PC-9 (cell line): ENCODE measurements around the gene PKD2L2. TPM values are rescaled to one million over a fixed set of nuclear protein-coding genes. Genes with fewer than 3 reads are reported as not detected.

Experiments used
- BruUV-seq: library from RNA; stranded (reverse); fragments of 400-500 nt; replicated peaks from 2 replicates; lab custom pipeline; 2021; lab: Mats Ljungman, UMichigan
- CTCF ChIA-PET: fragments of 300-600 bp; sonication (Branson Sonifier 250); formaldehyde crosslinking; loops from one replicate; lab custom pipeline; 2022; ENCODE audit warnings: antibody characterized with exemption; lab: Charles Lee
- POLR2A ChIA-PET: fragments of 300-600 bp; sonication (Branson Sonifier 250); formaldehyde crosslinking; loops from one replicate; lab custom pipeline; 2022; ENCODE audit warnings: antibody characterized with exemption; ENCODE audit not compliant: unreplicated experiment; lab: Charles Lee
- DNase-seq, 2 experiments: peaks; one replicate each; pipeline versions ENCODE4 v3.0.0 to v3.0.0-alpha.2; 2015 to 2022; ENCODE audit warnings: mixed read lengths in 1 of 2
- H2AFZ ChIP-seq: fragments of 200-600 bp; sonication (generic); 2 replicates; pipeline ENCODE4 v1.8.1; 2017; ENCODE audit warnings: antibody characterized with exemption
- H3F3A ChIP-seq: fragments of 200-600 bp; sonication (generic); 2 replicates; pipeline ENCODE4 v1.8.1; 2017; ENCODE audit warnings: antibody characterized with exemption, mild to moderate bottlenecking, low read depth; ENCODE audit not compliant: insufficient read depth
- H3K27ac ChIP-seq: fragments of 200-600 bp; sonication (generic); 2 replicates; pipeline ENCODE4 v1.6.1; 2016; ENCODE audit warnings: mixed run types
- H3K27me3 ChIP-seq: fragments of 200-600 bp; sonication (generic); 2 replicates; pipeline ENCODE4 v1.6.1; 2016; ENCODE audit warnings: low read depth, mixed run types; ENCODE audit not compliant: insufficient read depth
- H3K36me3 ChIP-seq: fragments of 200-600 bp; sonication (generic); 2 replicates; pipeline ENCODE4 v1.6.1; 2016; ENCODE audit warnings: low read depth, mixed run types
- H3K4me1 ChIP-seq: fragments of 200-600 bp; sonication (generic); replicated peaks from 2 replicates; pipeline ENCODE4 v1.6.1; 2016; ENCODE audit warnings: mixed run types; ENCODE audit not compliant: insufficient read depth
- H3K4me2 ChIP-seq: fragments of 200-600 bp; sonication (generic); 2 replicates; pipeline ENCODE4 v1.6.1; 2017; ENCODE audit warnings: mixed run types
- H3K4me3 ChIP-seq: fragments of 200-600 bp; sonication (generic); 2 replicates; pipeline ENCODE4 v1.6.1; 2016; ENCODE audit warnings: mixed run types
- H3K79me2 ChIP-seq: fragments of 200-600 bp; sonication (generic); 2 replicates; pipeline ENCODE4 v1.6.1; 2017; ENCODE audit warnings: low read depth, mixed run types
- H3K9me2 ChIP-seq: fragments of 200-600 bp; sonication (generic); 2 replicates; pipeline ENCODE4 v1.8.1; 2017; ENCODE audit warnings: mild to moderate bottlenecking; ENCODE audit not compliant: insufficient read depth
- H3K9me3 ChIP-seq: fragments of 200-600 bp; sonication (generic); 2 replicates; pipeline ENCODE4 v1.8.1; 2016; ENCODE audit warnings: low read depth; ENCODE audit not compliant: insufficient read depth
- H4K20me1 ChIP-seq: fragments of 200-600 bp; sonication (generic); 2 replicates; pipeline ENCODE4 v1.8.1; 2017; ENCODE audit not compliant: insufficient read depth
- CTCF ChIP-seq: fragments of 200-600 bp; sonication (generic); conservative IDR thresholded peaks from 2 replicates; pipeline ENCODE4 v1.6.1; 2017; ENCODE audit warnings: mixed run types, antibody characterized with exemption, mild to moderate bottlenecking, moderate library complexity
- EZH2 ChIP-seq: fragments of 200-600 bp; sonication (generic); IDR thresholded peaks from 2 replicates; pipeline ENCODE4 v1.8.0; 2017; ENCODE audit warnings: antibody characterized with exemption, low read depth
- intact Hi-C: fragments of 100-400 bp; cut with micrococcal nuclease; formaldehyde crosslinking; loops from one replicate; pipeline ENCODE4 v1.10.0; 2022; ENCODE audit not compliant: unreplicated experiment
- total RNA-seq: library from RNA; stranded (reverse); gene quantifications from 2 replicates; pipeline ENCODE4 v1.2.3, GENCODE V29; 2021

The PKD2L2 gene
- total RNA-seq, 1 experiment from 2014 or later = 0.46 TPM

DNA sequence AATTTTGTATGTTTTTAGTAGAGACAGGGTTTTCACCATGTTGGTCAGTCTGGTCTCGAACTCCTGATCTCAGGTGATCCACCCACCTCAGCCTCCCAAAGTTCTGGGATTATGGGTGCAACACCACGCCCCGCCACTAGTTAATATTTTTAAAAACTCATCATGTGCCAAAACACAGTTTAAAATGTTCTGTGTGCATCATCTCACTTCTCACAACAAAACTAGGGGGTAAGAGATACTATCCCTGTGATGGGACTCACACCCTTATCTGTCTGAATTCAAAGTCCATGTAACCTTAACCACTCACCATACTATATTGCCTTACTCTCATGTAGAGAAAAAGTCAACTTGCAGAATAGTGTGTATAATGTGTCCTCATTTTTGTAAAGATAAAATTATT, 2.6 kb downstream of the PKD2L2 start:
- ChIA-PET CTCF (interaction anchor here (0.6 kb wide), 1 partner anchor 98 kb away, joined by 3 read pairs; no protein-coding TSS in a partner anchor), POLR2A (no interaction called here)
- DNase-seq = no peak
- H3K4me1 ChIP-seq = peaks cover 35% of the 10 kb centered on the region
- no peak overlapping the region for H3K4me2 ChIP-seq
- no peak overlapping the region for H2AFZ ChIP-seq
- H3K79me2 ChIP-seq = 0 out of 2 replicates have a peak, but pooled peaks cover 4% of the 10 kb centered on the region
- H3K27ac ChIP-seq = no peak overlapping the region
- no peaks in the 10 kb centered on the region; the same call in 1 of the 2 replicates for H3F3A ChIP-seq
- intact Hi-C loops = no loop called here
- no peaks in the 10 kb centered on the region for H3K9me3 ChIP-seq
- H3K27me3 ChIP-seq = no peaks in the 10 kb centered on the region
- TF ChIP-seq CTCF = peak; percentile 43; the same call in 1 of the 2 replicates
- no peak for TF ChIP-seq EZH2
- H3K36me3 ChIP-seq = no peaks in the 10 kb centered on the region
- H4K20me1 ChIP-seq = no peaks in the 10 kb centered on the region
- no peaks in the 10 kb centered on the region for H3K9me2 ChIP-seq
- no TSS peak for BruUV-seq
- no peak overlapping the region for H3K4me3 ChIP-seq

DNA sequence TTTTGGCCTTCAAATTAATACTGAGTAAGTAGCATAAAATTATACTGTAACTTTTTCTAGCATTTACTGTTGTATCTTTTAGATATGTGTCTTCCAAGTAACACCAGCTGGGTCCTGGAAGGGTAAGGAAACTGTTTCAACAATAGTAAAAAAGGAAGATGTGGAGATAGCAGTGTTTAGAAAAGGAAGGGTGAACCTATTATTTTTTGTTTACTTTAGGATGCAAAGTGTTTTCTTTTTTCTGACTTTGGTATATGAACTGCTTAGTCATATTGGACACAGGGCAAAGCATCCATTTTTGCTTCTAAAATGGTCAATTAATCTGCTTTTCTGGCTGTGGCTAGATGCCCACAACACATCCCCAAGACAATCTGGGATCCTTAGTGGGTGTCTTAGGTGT, 5.3 kb downstream of the PKD2L2 start:
- POLR2A ChIA-PET = no interaction called here
- H3F3A ChIP-seq = no peaks in the 10 kb centered on the region; the same call in 1 of the 2 replicates
- H3K9me3 ChIP-seq = no peaks in the 10 kb centered on the region
- no TSS peak for BruUV-seq
- H3K79me2 ChIP-seq = 0 out of 2 replicates have a peak, but pooled peaks cover 3% of the 10 kb centered on the region
- no peak for DNase-seq
- H3K4me2 ChIP-seq = no peak overlapping the region
- H3K4me1 ChIP-seq = peaks cover 21% of the 10 kb centered on the region
- H3K27me3 ChIP-seq = no peaks in the 10 kb centered on the region
- intact Hi-C loops = no loop called here
- no peak overlapping the region for H3K27ac ChIP-seq
- H2AFZ ChIP-seq = no peak overlapping the region
- no peaks in the 10 kb centered on the region for H3K36me3 ChIP-seq
- TF ChIP-seq EZH2 (no peak), CTCF (no peak)
- H3K9me2 ChIP-seq = no peaks in the 10 kb centered on the region
- CTCF ChIA-PET = no interaction called here
- H4K20me1 ChIP-seq = no peaks in the 10 kb centered on the region
- H3K4me3 ChIP-seq = no peak overlapping the region

DNA sequence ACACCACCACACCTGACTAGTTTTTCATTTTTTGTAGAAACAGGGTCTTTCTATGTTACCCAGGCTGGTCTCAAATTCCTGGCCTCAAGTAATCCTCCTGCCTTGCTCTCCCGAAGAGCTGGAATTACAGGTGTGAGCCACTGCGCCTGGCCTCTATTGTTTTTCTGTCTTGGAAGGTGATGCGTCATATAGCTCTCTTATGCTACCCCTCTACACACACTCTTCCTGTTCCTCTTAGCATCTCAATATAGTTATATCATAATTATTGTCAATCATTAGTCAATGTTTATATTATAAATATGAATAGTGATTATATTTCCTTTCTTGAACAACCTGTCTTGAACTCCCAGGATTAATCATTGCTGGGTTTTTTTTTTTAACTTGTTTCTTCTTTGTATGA, 7.3 kb downstream of the PKD2L2 start:
- no peaks in the 10 kb centered on the region for H3K36me3 ChIP-seq
- no peaks in the 10 kb centered on the region for H3K9me3 ChIP-seq
- no peak overlapping the region for H3K27ac ChIP-seq
- no peaks in the 10 kb centered on the region for H4K20me1 ChIP-seq
- H3K4me1 ChIP-seq = peaks cover 6% of the 10 kb centered on the region; the same call in 1 of the 2 replicates
- ChIA-PET POLR2A (interaction anchor here (0.5 to 0.6 kb wide), 2 partner anchors 9 to 63 kb away, joined by 4 to 10 read pairs; no protein-coding TSS in a partner anchor), CTCF (no interaction called here)
- H3K4me3 ChIP-seq = no peak overlapping the region
- no peak overlapping the region for H2AFZ ChIP-seq
- intact Hi-C loops = no loop called here
- BruUV-seq = no TSS peak
- no peak for TF ChIP-seq CTCF
- TF ChIP-seq EZH2 = no peak
- H3K4me2 ChIP-seq = no peak overlapping the region
- no peaks in the 10 kb centered on the region for H3K27me3 ChIP-seq
- no peaks in the 10 kb centered on the region for H3K79me2 ChIP-seq
- H3K9me2 ChIP-seq = no peaks in the 10 kb centered on the region
- H3F3A ChIP-seq = no peaks in the 10 kb centered on the region; the same call in 1 of the 2 replicates
- no peak for DNase-seq
